ENCODE measurements around the gene ADD1. TPM values are rescaled to one million over a fixed set of nuclear protein-coding genes. Genes with fewer than 3 reads are reported as not detected.
A peak's percentile ranks its signal among the peaks of the same experiment; 100 is the strongest.

The ADD1 gene
- total RNA-seq, 6 experiments from 2014 or later = 94.4 to 120 (median 103) TPM

DNA sequence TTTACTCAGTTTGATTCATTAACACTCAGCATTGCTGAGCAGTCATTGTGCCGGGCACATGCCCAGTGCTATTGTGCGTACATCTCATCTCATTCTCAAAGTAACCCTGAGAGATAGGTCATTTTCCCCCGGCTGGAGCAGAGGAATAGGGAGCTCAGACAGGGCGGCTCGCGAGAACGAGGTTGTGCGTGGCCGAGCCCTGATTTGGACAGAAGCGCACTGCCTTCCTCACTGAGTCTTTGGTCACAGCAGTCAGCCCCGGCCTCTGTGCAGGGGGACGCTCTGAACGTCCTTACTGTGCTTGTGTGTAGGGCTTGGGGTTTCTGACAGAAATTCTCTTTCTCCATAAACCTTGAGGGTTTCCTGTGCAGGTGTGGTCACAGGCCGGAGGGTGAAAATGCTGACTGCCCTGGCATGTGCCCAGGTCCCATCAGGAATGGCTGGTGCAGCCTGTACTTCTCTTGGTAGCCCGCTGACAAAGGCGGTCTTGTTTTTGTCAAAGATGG is 80.1 kb downstream of the ADD1 start:
- peaks cover 0 to 11% (median 0%) of the 10 kb centered on the region in 4 donors for H3K4me1 ChIP-seq
- peak; percentile 10 to 40 (median 27) for DNase-seq
- H3K9me3 ChIP-seq = no peaks in the 10 kb centered on the region
- H3K27me3 ChIP-seq = no peaks in the 10 kb centered on the region
- intact Hi-C loops (cut with DNase I) = no loop called here
- TF ChIP-seq, protein P1, sequence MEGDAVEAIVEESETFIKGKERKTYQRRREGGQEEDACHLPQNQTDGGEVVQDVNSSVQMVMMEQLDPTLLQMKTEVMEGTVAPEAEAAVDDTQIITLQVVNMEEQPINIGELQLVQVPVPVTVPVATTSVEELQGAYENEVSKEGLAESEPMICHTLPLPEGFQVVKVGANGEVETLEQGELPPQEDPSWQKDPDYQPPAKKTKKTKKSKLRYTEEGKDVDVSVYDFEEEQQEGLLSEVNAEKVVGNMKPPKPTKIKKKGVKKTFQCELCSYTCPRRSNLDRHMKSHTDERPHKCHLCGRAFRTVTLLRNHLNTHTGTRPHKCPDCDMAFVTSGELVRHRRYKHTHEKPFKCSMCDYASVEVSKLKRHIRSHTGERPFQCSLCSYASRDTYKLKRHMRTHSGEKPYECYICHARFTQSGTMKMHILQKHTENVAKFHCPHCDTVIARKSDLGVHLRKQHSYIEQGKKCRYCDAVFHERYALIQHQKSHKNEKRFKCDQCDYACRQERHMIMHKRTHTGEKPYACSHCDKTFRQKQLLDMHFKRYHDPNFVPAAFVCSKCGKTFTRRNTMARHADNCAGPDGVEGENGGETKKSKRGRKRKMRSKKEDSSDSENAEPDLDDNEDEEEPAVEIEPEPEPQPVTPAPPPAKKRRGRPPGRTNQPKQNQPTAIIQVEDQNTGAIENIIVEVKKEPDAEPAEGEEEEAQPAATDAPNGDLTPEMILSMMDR (IDR thresholded peaks at IDR 0.05) = no peak
- TF ChIP-seq POLR2A (IDR thresholded peaks at IDR 0.05) = no peak
- no peak overlapping the region for H3K27ac ChIP-seq
- peaks cover 0 to 51% (median 12%) of the 10 kb centered on the region in 4 donors for H3K36me3 ChIP-seq
- ATAC-seq = no peak
- H3K4me3 ChIP-seq = no peak overlapping the region
- 90% methylated on average over 13 of the region's 16 CpGs for WGBS (ENCODE audit: insufficient coverage, low coverage, low lambda C conversion rate, missing lambda C conversion rate)

DNA sequence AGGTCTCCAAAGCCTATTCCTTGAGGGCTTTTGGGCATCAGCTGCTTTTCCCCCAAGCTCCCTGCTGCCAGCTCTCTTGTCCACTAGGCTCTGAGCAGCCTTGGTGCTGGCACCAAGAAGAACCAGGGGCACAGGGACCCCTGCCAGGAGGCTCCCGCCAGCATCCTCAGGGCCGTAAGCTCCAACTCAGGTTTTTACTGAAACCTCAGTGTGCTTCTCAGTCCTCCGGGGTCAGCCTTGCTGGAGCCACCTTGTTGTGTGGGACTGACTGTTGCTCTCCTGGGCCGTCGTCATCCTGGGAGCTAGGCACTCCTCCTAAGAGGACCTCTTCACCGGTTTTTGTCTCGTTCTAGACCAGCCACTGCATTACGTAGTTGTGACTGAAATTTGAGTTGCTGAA is 80.6 kb downstream of the ADD1 start:
- Histone ChIP-seq H3K9me3 (no peaks in the 10 kb centered on the region), H3K36me3 (peaks cover 0 to 56% (median 13%) of the 10 kb centered on the region in 4 donors), H3K27ac (peak overlapping the region in 2 of 3 donors; percentile 36), H3K4me3 (no peak overlapping the region), H3K4me1 (peaks cover 0 to 11% (median 0%) of the 10 kb centered on the region in 4 donors), H3K27me3 (no peaks in the 10 kb centered on the region)
- WGBS (ENCODE audit: insufficient coverage, low coverage, low lambda C conversion rate, missing lambda C conversion rate) = 82% methylated on average over 5 of the region's 8 CpGs
- TF ChIP-seq, protein P1 (IDR thresholded peaks at IDR 0.05) = no peak
- no peak for TF ChIP-seq POLR2A (IDR thresholded peaks at IDR 0.05)
- DNase-seq (peak; percentile 11 to 37 (median 31)), ATAC-seq (peak in 1 of 4 donors; percentile 6)
- intact Hi-C loops (cut with DNase I) = no loop called here

DNA sequence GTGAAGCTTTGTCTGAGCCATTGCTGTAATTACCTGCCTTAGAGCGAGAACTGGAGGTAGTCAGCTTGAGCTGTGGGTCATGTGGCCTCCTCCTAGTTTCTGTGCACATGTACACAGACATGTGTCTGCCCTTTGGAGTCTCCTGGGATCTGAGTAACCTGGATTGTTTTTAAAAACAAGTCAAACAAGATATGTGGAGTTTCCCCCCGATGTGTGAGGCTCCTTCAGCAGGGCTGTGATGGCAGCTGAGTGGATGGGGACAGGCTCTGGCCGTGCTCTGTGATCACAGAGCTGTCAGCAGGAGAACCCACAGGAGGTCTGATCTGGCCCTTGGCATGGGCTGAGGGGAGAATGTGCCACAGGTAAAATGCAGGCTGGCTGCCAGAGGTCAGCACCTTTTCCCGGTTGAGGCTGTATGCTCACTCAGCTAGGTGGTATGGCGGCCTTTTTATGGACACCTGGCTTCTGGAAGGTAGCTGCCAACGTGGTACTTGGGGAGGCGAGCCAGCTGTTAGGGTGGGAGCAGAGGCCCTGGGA is 81.2 kb downstream of the ADD1 start:
- Histone ChIP-seq H3K9me3 (no peaks in the 10 kb centered on the region), H3K27ac (peak overlapping the region in 1 of 3 donors; percentile 34), H3K27me3 (no peaks in the 10 kb centered on the region), H3K36me3 (peaks cover 0 to 56% (median 13%) of the 10 kb centered on the region in 4 donors), H3K4me3 (no peak overlapping the region), H3K4me1 (peaks cover 0 to 16% (median 0%) of the 10 kb centered on the region in 4 donors)
- WGBS (ENCODE audit: insufficient coverage, low coverage, low lambda C conversion rate, missing lambda C conversion rate) = 45% methylated on average over 4 of the region's 7 CpGs
- peak in 2 of 3 donors; percentile 21 to 47 for DNase-seq
- peak; percentile 41 to 75 (median 62) for ATAC-seq
- intact Hi-C loops (cut with DNase I) = no loop called here
- TF ChIP-seq, protein P1 (IDR thresholded peaks at IDR 0.05) = no peak
- TF ChIP-seq POLR2A (IDR thresholded peaks at IDR 0.05) = no peak

DNA sequence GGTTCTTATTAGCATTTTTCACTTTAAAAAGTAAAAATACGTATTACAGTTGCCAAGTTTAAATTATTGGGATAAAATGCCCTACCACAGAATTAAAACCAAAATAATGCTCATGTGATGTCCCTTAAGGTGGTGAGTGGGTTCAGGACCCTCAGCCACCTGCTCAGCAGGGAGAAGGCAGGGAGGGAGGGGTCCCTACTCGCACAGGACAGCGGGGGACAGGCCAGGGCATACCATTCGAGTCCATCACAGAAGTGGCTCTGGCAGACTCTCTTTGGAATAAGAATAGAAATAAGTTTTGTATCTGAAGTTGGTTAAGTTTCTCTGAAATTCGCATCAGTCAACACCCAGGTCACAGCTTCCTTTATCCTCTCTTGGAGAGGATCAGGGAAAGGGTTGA is 81.9 kb downstream of the ADD1 start:
- DNase-seq (peak in 1 of 3 donors; percentile 17), ATAC-seq (no peak)
- Histone ChIP-seq H3K36me3 (peaks cover 0 to 56% (median 13%) of the 10 kb centered on the region in 4 donors), H3K9me3 (no peaks in the 10 kb centered on the region), H3K4me3 (no peak overlapping the region), H3K27ac (no peak overlapping the region), H3K27me3 (no peaks in the 10 kb centered on the region), H3K4me1 (peaks cover 0 to 23% (median 0%) of the 10 kb centered on the region in 4 donors)
- 86% methylated on average over 2 of the region's 5 CpGs for WGBS (ENCODE audit: insufficient coverage, low coverage, low lambda C conversion rate, missing lambda C conversion rate)
- no peak for TF ChIP-seq POLR2A (IDR thresholded peaks at IDR 0.05)
- TF ChIP-seq, protein P1 (IDR thresholded peaks at IDR 0.05) = no peak
- intact Hi-C loops (cut with DNase I) = no loop called here

Data from right lobe of liver (tissue), 6 donors.